Measurements from ENCODE around the gene FNDC3B. TPM values are rescaled to one million over a fixed set of nuclear protein-coding genes. Genes with fewer than 3 reads are reported as not detected.

FNDC3B gene
- total RNA-seq, 1 donor from 2014 or later: 9.3 TPM

- ATAC-seq (ENCODE audit: low read depth): no peak
- POLR2A ChIA-PET: no interaction called here
- intact Hi-C loops (cut with micrococcal nuclease): no loop called here
- Mint-ChIP-seq H3K9me3 (no peaks in the 10 kb centered on the region), H3K4me1 (peaks cover 2% of the 10 kb centered on the region), H3K4me3 (no peak overlapping the region), H3K36me3 (ENCODE audit: low read depth) (no peaks in the 10 kb centered on the region), H3K27me3 (peaks cover 8% of the 10 kb centered on the region), H3K27ac (no peak overlapping the region)
- CTCF ChIA-PET: no interaction called here
- no peak for TF ChIP-seq CTCF (IDR thresholded peaks at IDR 0.05)
- no peak for DNase-seq
These were observed 85.7 kb downstream of the FNDC3B start for GRCh38 chr3:172125053-172125452.

GRCh38 chr3:172125963-172126457, 86.6 kb downstream of the FNDC3B start:
- H3K27ac Mint-ChIP-seq: no peak overlapping the region
- no peaks in the 10 kb centered on the region for H3K36me3 Mint-ChIP-seq (ENCODE audit: low read depth)
- ATAC-seq (ENCODE audit: low read depth) (no peak), DNase-seq (no peak)
- intact Hi-C loops (cut with micrococcal nuclease): no loop called here
- no peak for TF ChIP-seq CTCF (IDR thresholded peaks at IDR 0.05)
- H3K27me3 Mint-ChIP-seq: peaks cover 8% of the 10 kb centered on the region
- ChIA-PET CTCF (no interaction called here), POLR2A (no interaction called here)
- H3K4me3 Mint-ChIP-seq: no peak overlapping the region
- no peaks in the 10 kb centered on the region for H3K9me3 Mint-ChIP-seq
- H3K4me1 Mint-ChIP-seq: peaks cover 2% of the 10 kb centered on the region

- no peak for DNase-seq
- ATAC-seq (ENCODE audit: low read depth): no peak
- H3K36me3 Mint-ChIP-seq (ENCODE audit: low read depth): no peaks in the 10 kb centered on the region
These were observed 87.4 kb downstream of the FNDC3B start for GRCh38 chr3:172126741-172127140.

GRCh38 chr3:172127141-172127540, 87.8 kb downstream of the FNDC3B start:
- Mint-ChIP-seq H3K4me1 (peaks cover 2% of the 10 kb centered on the region), H3K9me3 (no peaks in the 10 kb centered on the region), H3K36me3 (ENCODE audit: low read depth) (no peaks in the 10 kb centered on the region), H3K27me3 (peaks cover 8% of the 10 kb centered on the region), H3K27ac (no peak overlapping the region), H3K4me3 (no peak overlapping the region)
- no peak for TF ChIP-seq CTCF (IDR thresholded peaks at IDR 0.05)
- DNase-seq (no peak), ATAC-seq (ENCODE audit: low read depth) (no peak)
- POLR2A ChIA-PET: no interaction called here
- CTCF ChIA-PET: no interaction called here
- intact Hi-C loops (cut with micrococcal nuclease): no loop called here

More at GRCh38 chr3:172126741-172127140, 87.4 kb downstream of the FNDC3B start:
- intact Hi-C loops (cut with micrococcal nuclease): no loop called here
- ChIA-PET CTCF (no interaction called here), POLR2A (no interaction called here)
- H3K4me1 Mint-ChIP-seq: peaks cover 2% of the 10 kb centered on the region
- H3K4me3 Mint-ChIP-seq: no peak overlapping the region
- no peak for TF ChIP-seq CTCF (IDR thresholded peaks at IDR 0.05)
- H3K9me3 Mint-ChIP-seq: no peaks in the 10 kb centered on the region
- H3K27ac Mint-ChIP-seq: no peak overlapping the region
- peaks cover 8% of the 10 kb centered on the region for H3K27me3 Mint-ChIP-seq

- no peak overlapping the region for H3K4me3 Mint-ChIP-seq
- POLR2A ChIA-PET: no interaction called here
These were observed 88.7 kb downstream of the FNDC3B start for GRCh38 chr3:172127929-172128580.

More at GRCh38 chr3:172127929-172128580, 88.7 kb downstream of the FNDC3B start:
- H3K9me3 Mint-ChIP-seq: no peaks in the 10 kb centered on the region
- CTCF ChIA-PET: no interaction called here
- intact Hi-C loops (cut with micrococcal nuclease): no loop called here
- TF ChIP-seq CTCF (IDR thresholded peaks at IDR 0.05): no peak
- peaks cover 2% of the 10 kb centered on the region for H3K4me1 Mint-ChIP-seq
- H3K27ac Mint-ChIP-seq: no peak overlapping the region
- DNase-seq (no peak), ATAC-seq (ENCODE audit: low read depth) (no peak)
- H3K36me3 Mint-ChIP-seq (ENCODE audit: low read depth): no peaks in the 10 kb centered on the region
- peaks cover 8% of the 10 kb centered on the region for H3K27me3 Mint-ChIP-seq
